ENCODE data around the gene KCNJ6. TPM values are rescaled to one million over a fixed set of nuclear protein-coding genes. Genes with fewer than 3 reads are reported as not detected.
"Not testable (repeated sequence)": the region's sequence is repeated elsewhere in the genome, so short reads cannot be mapped to it uniquely, and the experiment has no call there.

KCNJ6 gene
- total RNA-seq, 1 experiment from 2014 or later: 0.05 TPM

DNA sequence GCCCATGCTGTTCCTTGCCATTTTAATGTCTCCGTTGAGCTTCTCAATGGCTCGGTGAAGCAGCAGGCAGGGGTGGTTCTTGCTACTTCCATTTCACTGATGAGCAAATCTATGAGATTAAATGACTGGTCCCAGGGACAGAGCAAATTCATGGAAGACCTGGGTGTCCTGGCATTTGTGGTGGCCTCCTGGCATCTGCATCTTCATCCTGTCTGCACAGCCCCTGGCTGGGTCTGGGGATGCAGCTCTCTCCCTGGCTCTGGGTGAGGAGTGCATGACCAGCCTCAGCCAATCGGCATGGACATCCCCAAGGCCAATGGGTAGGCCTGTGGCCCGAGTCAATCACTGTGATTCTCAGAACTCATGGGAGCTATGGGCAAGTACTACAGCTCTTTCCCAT, 261.7 kb downstream of the KCNJ6 start:
- intact Hi-C loops (cut with micrococcal nuclease; ENCODE audit: unreplicated experiment): no loop called here
- CTCF ChIA-PET: no interaction called here

DNA sequence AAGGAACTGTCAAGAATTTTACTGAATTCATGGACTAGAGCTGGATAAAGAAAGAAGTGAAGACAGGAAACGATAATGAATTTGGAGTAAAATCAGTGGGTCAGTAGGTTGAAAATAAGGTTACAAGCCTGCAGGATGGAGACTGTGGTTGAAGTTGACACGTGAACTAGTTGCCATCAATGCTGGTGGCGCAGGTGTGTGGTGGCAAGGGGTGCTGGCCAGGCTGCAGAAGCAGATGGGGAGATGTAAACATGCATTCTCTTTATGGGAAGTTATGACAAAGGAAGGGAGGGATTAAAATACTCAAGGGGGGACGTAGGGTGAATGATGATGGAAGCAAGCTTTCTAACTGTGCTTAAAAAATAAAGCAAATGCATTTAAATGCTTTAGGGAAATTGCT, 263.1 kb downstream of the KCNJ6 start:
- no peaks in the 10 kb centered on the region for H3K27me3 Mint-ChIP-seq (ENCODE audit: unreplicated experiment)
- CTCF ChIA-PET: no interaction called here

More for the DNA sequence above, 261.7 kb downstream of the KCNJ6 start:
- H3K27me3 Mint-ChIP-seq (ENCODE audit: unreplicated experiment): no peaks in the 10 kb centered on the region
- BruUV-seq (replicated peaks): no TSS peak
- H3K9me3 Mint-ChIP-seq (ENCODE audit: low read depth, unreplicated experiment): no peaks in the 10 kb centered on the region
- H3K27ac Mint-ChIP-seq (ENCODE audit: unreplicated experiment): no peak overlapping the region
- H3K4me1 Mint-ChIP-seq (ENCODE audit: low read depth, unreplicated experiment): peaks cover 20% of the 10 kb centered on the region
- DNase-seq: no peak
- TF ChIP-seq CTCF (IDR thresholded peaks at IDR 0.05; ENCODE audit: unreplicated experiment): no peak
- H3K36me3 Mint-ChIP-seq (ENCODE audit: insufficient read depth, unreplicated experiment): no peaks in the 10 kb centered on the region
- no peak overlapping the region for H3K4me3 Mint-ChIP-seq (ENCODE audit: low read depth, unreplicated experiment)

DNA sequence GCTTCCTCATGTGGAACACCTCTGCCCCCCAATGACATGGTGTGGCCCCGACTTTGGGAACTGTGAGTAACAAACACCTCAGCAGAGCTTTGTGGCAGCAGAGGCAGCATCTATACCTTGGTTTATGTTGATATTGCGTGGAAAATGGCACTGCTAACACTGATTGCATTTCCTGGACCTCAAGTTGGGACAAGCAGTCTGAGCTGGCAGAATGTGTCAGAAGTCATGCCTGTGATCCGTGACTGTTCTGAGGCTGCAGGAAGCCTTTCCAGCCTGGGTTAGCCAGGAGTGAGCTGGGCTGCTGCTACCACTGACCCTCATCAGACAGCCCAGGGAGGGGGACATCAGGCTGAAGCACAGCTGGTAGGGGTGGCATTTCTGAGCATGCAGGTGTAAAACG, 268.5 kb downstream of the KCNJ6 start:
- Mint-ChIP-seq H3K36me3 (ENCODE audit: insufficient read depth, unreplicated experiment) (no peaks in the 10 kb centered on the region), H3K4me1 (ENCODE audit: low read depth, unreplicated experiment) (no peaks in the 10 kb centered on the region), H3K4me3 (ENCODE audit: low read depth, unreplicated experiment) (no peak overlapping the region), H3K27me3 (ENCODE audit: unreplicated experiment) (no peaks in the 10 kb centered on the region), H3K9me3 (ENCODE audit: low read depth, unreplicated experiment) (no peaks in the 10 kb centered on the region), H3K27ac (ENCODE audit: unreplicated experiment) (no peak overlapping the region)
- TF ChIP-seq CTCF (IDR thresholded peaks at IDR 0.05; ENCODE audit: unreplicated experiment): no peak
- no peak for DNase-seq
- BruUV-seq (replicated peaks): no TSS peak
- intact Hi-C loops (cut with micrococcal nuclease; ENCODE audit: unreplicated experiment): no loop called here
- CTCF ChIA-PET: no interaction called here

More for the DNA sequence above, 263.1 kb downstream of the KCNJ6 start:
- no peaks in the 10 kb centered on the region for H3K36me3 Mint-ChIP-seq (ENCODE audit: insufficient read depth, unreplicated experiment)
- intact Hi-C loops (cut with micrococcal nuclease; ENCODE audit: unreplicated experiment): no loop called here
- peaks cover 6% of the 10 kb centered on the region for H3K4me1 Mint-ChIP-seq (ENCODE audit: low read depth, unreplicated experiment)
- no peak for TF ChIP-seq CTCF (IDR thresholded peaks at IDR 0.05; ENCODE audit: unreplicated experiment)
- no peaks in the 10 kb centered on the region for H3K9me3 Mint-ChIP-seq (ENCODE audit: low read depth, unreplicated experiment)
- H3K4me3 Mint-ChIP-seq (ENCODE audit: low read depth, unreplicated experiment): no peak overlapping the region
- BruUV-seq (replicated peaks): no TSS peak
- H3K27ac Mint-ChIP-seq (ENCODE audit: unreplicated experiment): no peak overlapping the region
- no peak for DNase-seq

DNA sequence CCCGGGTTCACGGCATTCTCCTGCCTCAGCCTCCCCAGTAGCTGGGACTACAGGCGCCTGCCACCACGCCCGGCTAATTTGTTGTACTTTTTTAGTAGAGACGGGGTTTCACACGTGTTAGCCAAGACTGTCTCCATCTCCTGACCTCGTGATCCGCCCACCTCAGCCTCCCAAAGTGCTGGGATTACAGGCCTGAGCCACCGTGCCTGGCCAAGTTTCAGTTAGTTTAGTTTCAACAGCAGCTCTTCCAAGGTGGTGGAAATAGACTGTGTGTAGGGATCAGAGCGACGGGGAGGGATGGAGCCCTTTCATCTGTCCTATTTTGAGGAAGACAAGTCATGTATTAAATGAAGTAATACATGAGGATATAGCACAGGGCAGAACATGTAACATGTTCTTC, 269.5 kb downstream of the KCNJ6 start:
- H3K9me3 Mint-ChIP-seq (ENCODE audit: low read depth, unreplicated experiment); BruUV-seq (replicated peaks); H3K27me3 Mint-ChIP-seq (ENCODE audit: unreplicated experiment); H3K27ac Mint-ChIP-seq (ENCODE audit: unreplicated experiment); CTCF ChIA-PET; DNase-seq; H3K36me3 Mint-ChIP-seq (ENCODE audit: insufficient read depth, unreplicated experiment); H3K4me3 Mint-ChIP-seq (ENCODE audit: low read depth, unreplicated experiment); intact Hi-C loops (cut with micrococcal nuclease; ENCODE audit: unreplicated experiment): not testable (repeated sequence)
- peaks cover 10% of the 10 kb centered on the region for H3K4me1 Mint-ChIP-seq (ENCODE audit: low read depth, unreplicated experiment)

DNA sequence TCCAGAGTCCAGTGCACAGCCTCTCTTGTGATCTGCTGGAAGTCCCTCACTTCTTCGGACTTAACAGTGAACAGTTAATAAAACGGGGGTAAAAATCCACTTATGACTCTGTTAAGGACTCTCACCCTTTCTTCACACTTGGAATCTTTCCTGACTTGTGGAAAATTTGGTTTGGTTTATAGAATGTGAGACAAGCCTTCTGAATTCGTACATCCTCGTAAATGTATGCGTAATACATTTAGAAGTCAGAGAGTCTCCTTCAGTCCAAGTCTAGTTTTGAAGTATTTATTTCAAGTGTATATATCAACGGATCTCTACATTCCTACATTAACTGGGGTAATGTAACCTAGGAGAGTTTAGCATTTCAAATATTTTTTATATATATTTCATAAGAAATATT, 270.4 kb downstream of the KCNJ6 start:
- Mint-ChIP-seq H3K4me1 (ENCODE audit: low read depth, unreplicated experiment) (peaks cover 18% of the 10 kb centered on the region), H3K9me3 (ENCODE audit: low read depth, unreplicated experiment) (no peaks in the 10 kb centered on the region), H3K36me3 (ENCODE audit: insufficient read depth, unreplicated experiment) (no peaks in the 10 kb centered on the region), H3K4me3 (ENCODE audit: low read depth, unreplicated experiment) (no peak overlapping the region), H3K27ac (ENCODE audit: unreplicated experiment) (no peak overlapping the region), H3K27me3 (ENCODE audit: unreplicated experiment) (no peaks in the 10 kb centered on the region)
- no TSS peak for BruUV-seq (replicated peaks)
- intact Hi-C loops (cut with micrococcal nuclease; ENCODE audit: unreplicated experiment): no loop called here
- DNase-seq: no peak
- CTCF ChIA-PET: interaction anchor here (0.5 to 0.8 kb wide), 2 partner anchors 82 to 647 kb away, joined by 3 to 6 read pairs; no protein-coding TSS in a partner anchor
- no peak for TF ChIP-seq CTCF (IDR thresholded peaks at IDR 0.05; ENCODE audit: unreplicated experiment)
